Neural progenitor cell (in vitro differentiated cells): ENCODE measurements around the gene ATOX1.

Source experiments
- CTCF ChIP-seq: fragments of 200-600 bp; sonication (generic); IDR thresholded peaks from 2 replicates; pipeline ENCODE4 v1.5.1; 2017; ENCODE audit warnings: antibody characterized with exemption, mild to moderate bottlenecking
- EZH2 ChIP-seq: fragments of 200-600 bp; sonication (generic); IDR thresholded peaks from 2 replicates; pipeline ENCODE4 v1.6.1; 2017; ENCODE audit warnings: antibody characterized with exemption, mild to moderate bottlenecking, moderate library complexity
- EZH2phosphoT487 ChIP-seq: fragments of 200-600 bp; sonication (generic); IDR thresholded peaks from 2 replicates; pipeline ENCODE4 v1.6.1; 2017; ENCODE audit warnings: antibody characterized with exemption

- TF ChIP-seq CTCF (no peak), EZH2 (no peak), EZH2phosphoT487 (no peak)
These were observed 55.2 kb downstream of the ATOX1 start for GRCh38 chr5:151703227-151703626.
